HepG2 (cell line): ENCODE measurements around the gene TAGLN. TPM values are rescaled to one million over a fixed set of nuclear protein-coding genes. Genes with fewer than 3 reads are reported as not detected.

Experiments
- ATAC-seq: fragments of 200-7000 bp; cut with Tn5 transposase; 3 replicates; pipeline ENCODE4 v1.9.1; 2020; ENCODE audit warnings: mild to moderate bottlenecking, moderate library complexity
- BruUV-seq: library from RNA; stranded (reverse); fragments of 400-500 nt; replicated peaks from 2 replicates; lab custom pipeline; 2021; lab: Mats Ljungman, UMichigan
- CTCF ChIA-PET: fragments of 300-600 bp; formaldehyde crosslinking; extraction: SDS; loops from one replicate; lab custom pipeline; 2021; ENCODE audit warnings: low total read pairs, inconsistent platforms, low intra/inter-chr PET ratio; lab: Yijun Ruan, JAX
- POLR2A ChIA-PET: fragments of 350-600 bp; sonication (Branson Sonifier 250); formaldehyde crosslinking; loops from one replicate; lab custom pipeline; 2020; ENCODE audit warnings: antibody characterized with exemption, inconsistent platforms; lab: Yijun Ruan, JAX
- DNase-seq: peaks from one replicate; pipeline ENCODE4 v3.0.0-alpha.2; 2015; ENCODE audit warnings: low spot score
- FAIRE-seq: peaks from 3 replicates; lab custom pipeline; 2011; peaks lifted over from hg19 to GRCh38; lab: Jason Lieb, UNC
- H2AFZ ChIP-seq: one replicate; pipeline ENCODE4 v1.6.1; 2011; ENCODE audit warnings: low read length, inconsistent platforms
- H3K27ac ChIP-seq: fragments of 300-600 bp; 3 replicates; pipeline ENCODE4 v1.8.0; 2011; ENCODE audit warnings: mixed run types, mild to moderate bottlenecking, mixed read lengths, low read length, inconsistent platforms; ENCODE audit not compliant: insufficient read depth; ENCODE audit errors: extremely low read length
- H3K27me3 ChIP-seq, 2 experiments: fragments of 200-600 bp in 1 of 2; 2 replicates in 1 of 2; 3 replicates in 1 of 2; pipeline versions ENCODE4 v1.6.0 to v1.8.0; 2011; ENCODE audit warnings: low read length in 2 of 2, mild to moderate bottlenecking in 2 of 2, moderate library complexity in 2 of 2, inconsistent platforms in 1 of 2; ENCODE audit not compliant: insufficient read depth in 2 of 2, control insufficient read depth in 1 of 2
- H3K36me3 ChIP-seq, 2 experiments: fragments of 200-600 bp in 1 of 2; replicated peaks in 1 of 2; 2 replicates in 1 of 2; 3 replicates in 1 of 2; pipeline versions ENCODE4 v1.5.1 to v1.8.0; 2011; ENCODE audit warnings: low read length in 2 of 2, inconsistent platforms in 1 of 2; ENCODE audit not compliant: insufficient read depth in 2 of 2, control insufficient read depth in 1 of 2
- H3K4me1 ChIP-seq: 2 replicates; pipeline ENCODE4 v1.5.1; 2012; ENCODE audit warnings: low read length, inconsistent platforms; ENCODE audit not compliant: insufficient read depth
- H3K4me2 ChIP-seq: 2 replicates; pipeline ENCODE4 v1.6.0; 2011; ENCODE audit warnings: low read depth, low read length, inconsistent platforms
- H3K4me3 ChIP-seq, 3 experiments: fragments of 200-600 bp in 1 of 3; sonication (generic), shearing (Covaris generic) in 1 of 3; replicated peaks in 1 of 3; 2 replicates each; pipeline ENCODE4 v1.5.1; 2011 to 2016; ENCODE audit warnings: low read length in 3 of 3, inconsistent platforms in 2 of 3, low read depth in 2 of 3, mild to moderate bottlenecking in 2 of 3, control low read depth in 1 of 3, mixed read lengths in 1 of 3; ENCODE audit not compliant: insufficient read depth in 1 of 3
- H3K79me2 ChIP-seq: one replicate; pipeline ENCODE4 v1.6.1; 2011; ENCODE audit warnings: low read length, inconsistent platforms; ENCODE audit not compliant: insufficient read depth
- H3K9ac ChIP-seq: 2 replicates; pipeline ENCODE4 v1.6.0; 2011; ENCODE audit warnings: mild to moderate bottlenecking, low read depth, low read length, inconsistent platforms; ENCODE audit not compliant: insufficient read depth
- H3K9me3 ChIP-seq: 2 replicates; pipeline ENCODE4 v1.5.1; 2012; ENCODE audit warnings: mild to moderate bottlenecking, low read length
- H4K20me1 ChIP-seq: 2 replicates; pipeline ENCODE4 v1.6.0; 2011; ENCODE audit warnings: inconsistent platforms, mild to moderate bottlenecking, low read length, moderate library complexity; ENCODE audit not compliant: insufficient read depth
- CSRNP2 ChIP-seq: sonication (generic); formaldehyde crosslinking; conservative IDR thresholded peaks from 2 replicates; pipeline ENCODE4 v1.8.0; 2022; ENCODE audit warnings: low read depth, missing genetic modification reagents
- EED ChIP-seq: sonication (generic); formaldehyde crosslinking; IDR thresholded peaks from 2 replicates; pipeline ENCODE4 v1.5.0; 2020; ENCODE audit warnings: mild to moderate bottlenecking, missing genetic modification reagents
- ETV5 ChIP-seq: IDR thresholded peaks from 2 replicates; pipeline ENCODE4 v1.6.1; 2018; ENCODE audit warnings: missing biosample characterization, missing genetic modification reagents, inconsistent platforms, borderline replicate concordance
- GPBP1L1 ChIP-seq: sonication (generic); formaldehyde crosslinking; IDR thresholded peaks from 2 replicates; pipeline ENCODE4 v1.5.0; 2020; ENCODE audit warnings: mild to moderate bottlenecking, missing genetic modification reagents
- HBP1 ChIP-seq: IDR thresholded peaks from 2 replicates; pipeline ENCODE4 v1.6.1; 2016; ENCODE audit warnings: low read depth, control low read depth
- MXD1 ChIP-seq: sonication (generic); formaldehyde crosslinking; IDR thresholded peaks from 2 replicates; pipeline ENCODE4 v1.4.0; 2020; ENCODE audit warnings: mild to moderate bottlenecking, missing genetic modification reagents
- MXD3 ChIP-seq: IDR thresholded peaks from 2 replicates; pipeline ENCODE4 v1.6.1; 2016; ENCODE audit warnings: mild to moderate bottlenecking, missing biosample characterization, missing genetic modification reagents
- RAD51 ChIP-seq: fragments of 450-650 bp; IDR thresholded peaks from 2 replicates; pipeline ENCODE4 v1.6.1; 2016; ENCODE audit warnings: borderline replicate concordance
- ZBTB39 ChIP-seq: sonication (generic); formaldehyde crosslinking; IDR thresholded peaks from 2 replicates; pipeline ENCODE4 v1.5.0; 2020; ENCODE audit warnings: missing genetic modification reagents
- ZNF138 ChIP-seq: sonication (generic); formaldehyde crosslinking; IDR thresholded peaks from 2 replicates; pipeline ENCODE4 v1.5.0; 2020; ENCODE audit warnings: mild to moderate bottlenecking, low read depth, missing genetic modification reagents
- ZNF17 ChIP-seq: sonication (generic); formaldehyde crosslinking; IDR thresholded peaks from 2 replicates; pipeline ENCODE4 v1.5.0; 2020; ENCODE audit warnings: mild to moderate bottlenecking, missing genetic modification reagents
- ZNF343 ChIP-seq: sonication (generic); formaldehyde crosslinking; IDR thresholded peaks from 2 replicates; pipeline ENCODE4 v1.4.0; 2020; ENCODE audit warnings: mild to moderate bottlenecking, missing genetic modification reagents
- ZNF550 ChIP-seq: sonication (generic); formaldehyde crosslinking; IDR thresholded peaks from 2 replicates; pipeline ENCODE4 v1.4.0; 2020; ENCODE audit warnings: mild to moderate bottlenecking, missing genetic modification reagents, borderline replicate concordance
- ZNF616 ChIP-seq: sonication (generic); formaldehyde crosslinking; IDR thresholded peaks from 2 replicates; pipeline ENCODE4 v1.5.0; 2020; ENCODE audit warnings: low read depth, mild to moderate bottlenecking, missing genetic modification reagents
- ZNF619 ChIP-seq: sonication (generic); formaldehyde crosslinking; IDR thresholded peaks from 2 replicates; pipeline ENCODE4 v1.4.0; 2020; ENCODE audit warnings: mild to moderate bottlenecking, missing genetic modification reagents
- WGBS: methylation state at CpG from one replicate; pipeline ENCODE4 v1.1.6; 2017; ENCODE audit warnings: low lambda C conversion rate; 5-methylcytosine and 5-hydroxymethylcytosine counted together
- in situ Hi-C: cut with HindIII; loops from 2 replicates; pipeline ENCODE4 v1.10.0; 2017; ENCODE audit warnings: low pct_unique_long_range_greater_than_20kb; ENCODE audit not compliant: extremely low pct_ligation_motif_present
- intact Hi-C: fragments of 100-400 bp; cut with micrococcal nuclease; formaldehyde crosslinking; loops from one replicate; pipeline ENCODE4 v1.10.0; 2022; ENCODE audit not compliant: unreplicated experiment
- polyA plus RNA-seq, 8 experiments: library from polyadenylated mRNA; depleted of rRNA in 3 of 8; stranded (reverse) in 7 of 8; unstranded in 1 of 8; fragments of >200 nt; fragmentation: Illumina TruSeq in 4 of 8; extraction: Trizol in 4 of 8; gene quantifications; 2 replicates each; pipeline versions ENCODE4 v1.2.1 to v1.2.3, GENCODE V29; 2011 to 2016; ENCODE audit warnings: low read depth in 4 of 8, missing spikeins in 1 of 8, mixed read lengths in 1 of 8; ENCODE audit not compliant: insufficient read depth in 1 of 8
- total RNA-seq, 5 experiments: library from RNA; depleted of rRNA; stranded (reverse); fragments of >200 nt; fragmentation: Illumina TruSeq; extraction: Trizol; gene quantifications; 2 replicates each; pipeline ENCODE4 v1.2.3, GENCODE V29; 2016; ENCODE audit warnings: low read depth in 1 of 5

The TAGLN gene
- total and polyA plus RNA-seq, 2 of the 13 experiments (the other 11 are each of a cell fraction or from before 2014, with no cell fraction given): 12.6 to 75.4 TPM

- TF ChIP-seq ZNF138 (CRISPR knock-in tag) (no peak), RAD51 (no peak), MXD3 (CRISPR knock-in tag) (no peak), ZNF616 (CRISPR knock-in tag) (no peak), ZNF550 (no peak), HBP1 (CRISPR knock-in tag) (no peak), ZNF343 (CRISPR knock-in tag) (no peak)
These were observed 39.1 kb downstream of the TAGLN start (continued) for GRCh38 chr11:117238221-117238620.

- no peak for FAIRE-seq
- Histone ChIP-seq H3K4me2 (no peak overlapping the region), H3K9ac (no peak overlapping the region)
- no peak for TF ChIP-seq GPBP1L1 (CRISPR knock-in tag)
- no peak for TF ChIP-seq ZNF17
- TF ChIP-seq EED (CRISPR knock-in tag): no peak
- TF ChIP-seq ZNF619: no peak
- TF ChIP-seq ETV5 (CRISPR knock-in tag): no peak
- TF ChIP-seq CSRNP2 (CRISPR knock-in tag): no peak
- no peak for TF ChIP-seq MXD1
- no peak for TF ChIP-seq ZBTB39 (CRISPR knock-in tag)
- TF ChIP-seq, all 625 proteins: peak for 0
- Histone ChIP-seq H4K20me1 (no peaks in the 10 kb centered on the region), H3K9me3 (no peaks in the 10 kb centered on the region), H3K27me3 (no peaks in the 10 kb centered on the region), H3K79me2 (no peaks in the 10 kb centered on the region), H3K27ac (no peak overlapping the region), H3K4me3 (no peak overlapping the region), H3K36me3 (peaks cover 8 to 30% of the 10 kb centered on the region in 2 experiments; a peak in 4 of 5 replicates), H3K4me1 (peaks cover under 1% of the 10 kb centered on the region; the same call in 1 of the 2 replicates), H2AFZ (no peak overlapping the region)
- ATAC-seq (no peak), DNase-seq (no peak)
- intact Hi-C loops: no loop called here
- ChIA-PET POLR2A (no interaction called here), CTCF (no interaction called here)
- in situ Hi-C loops: no loop called here
- 93% methylated on average over 6 of the region's 6 CpGs for WGBS
- BruUV-seq: no TSS peak
These were observed 40.1 kb downstream of the TAGLN start for GRCh38 chr11:117239295-117239694.
